Fibroblast of skin of abdomen (primary cell): Measurements from ENCODE around the gene TNIP1.

ENCODE experiments used
- DNase-seq: peaks from one replicate; pipeline ENCODE4 v3.0.0-alpha.2; 2013

TNIP1 gene

DNA sequence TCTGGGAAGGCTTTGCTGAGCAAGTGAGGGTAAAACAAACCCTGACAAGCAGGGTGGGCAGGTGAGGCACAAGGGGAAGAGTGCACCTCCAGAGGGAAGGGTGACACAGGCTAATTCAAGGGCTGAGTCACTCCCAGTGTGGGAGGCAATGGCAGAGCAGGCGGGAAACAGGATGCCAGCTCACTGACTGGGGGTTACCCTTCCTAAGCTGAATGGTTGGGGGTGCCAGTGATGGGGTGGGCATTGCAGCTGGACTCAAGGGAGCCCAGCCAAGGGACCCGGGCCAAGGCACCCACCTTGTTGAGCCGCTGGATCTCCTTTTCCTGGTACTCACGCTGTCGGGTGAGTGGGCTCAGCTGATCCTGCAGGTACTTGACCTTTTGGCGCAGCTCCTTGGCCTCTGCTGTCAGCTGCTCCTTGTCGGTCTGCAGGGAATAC, 42.0 kb downstream of the TNIP1 start:
- DNase-seq: no peak

DNA sequence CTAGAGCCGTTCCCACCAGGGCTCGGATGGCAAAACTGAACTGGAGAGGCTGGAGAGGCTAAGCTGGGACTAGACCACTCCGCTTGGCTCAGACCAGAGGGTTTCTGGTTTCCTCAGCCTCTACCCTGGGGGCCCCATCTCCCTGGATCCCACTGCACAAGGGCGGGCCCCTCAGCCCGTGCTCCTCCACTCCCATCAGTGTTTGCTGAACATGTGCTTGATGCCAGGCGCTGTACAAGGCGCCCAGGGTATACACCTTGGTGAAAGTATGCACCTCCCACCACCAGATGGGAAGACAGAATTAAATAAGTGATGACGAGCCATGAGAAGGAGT, 42.5 kb downstream of the TNIP1 start:
- DNase-seq: no peak

DNA sequence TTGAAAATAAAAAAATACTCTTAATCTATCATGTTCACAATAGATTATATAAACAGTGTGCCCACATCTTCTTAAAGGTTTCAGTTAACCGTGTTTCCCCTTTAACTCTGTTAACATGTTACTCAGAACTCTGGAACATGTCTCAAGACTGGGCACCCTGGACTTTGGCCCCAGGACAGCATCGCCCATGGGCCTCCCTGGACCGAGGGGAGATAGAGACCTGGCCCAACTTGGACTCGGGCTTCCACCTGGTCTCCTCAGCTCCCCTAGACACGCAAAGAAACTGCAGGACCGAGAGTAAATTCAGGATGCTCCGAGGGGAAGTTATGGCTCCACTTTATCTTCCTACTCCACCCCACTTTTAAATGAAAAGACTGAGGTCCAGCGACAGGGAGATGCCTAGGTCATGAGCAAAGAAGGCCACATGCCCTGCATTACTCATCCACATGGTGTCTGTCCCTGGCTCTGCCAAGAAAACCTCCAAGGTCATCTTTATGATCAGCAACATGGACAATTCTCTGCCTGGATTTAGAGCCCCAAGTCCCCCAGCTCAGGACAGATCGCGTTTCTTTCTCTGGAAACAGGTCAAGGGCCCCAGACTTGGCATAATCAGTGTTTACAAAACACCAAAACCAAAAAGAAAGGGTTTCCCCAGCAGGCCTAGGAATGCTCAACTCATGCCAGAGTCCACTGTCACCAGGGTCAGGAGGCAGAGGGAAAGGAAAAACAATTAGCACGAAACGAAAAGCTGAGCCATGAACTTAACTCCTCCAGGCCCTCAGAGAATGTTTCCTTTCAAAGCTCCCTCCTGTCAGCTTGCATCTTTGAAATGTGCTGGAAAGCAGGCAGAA, 43.0 kb downstream of the TNIP1 start:
- no peak for DNase-seq

DNA sequence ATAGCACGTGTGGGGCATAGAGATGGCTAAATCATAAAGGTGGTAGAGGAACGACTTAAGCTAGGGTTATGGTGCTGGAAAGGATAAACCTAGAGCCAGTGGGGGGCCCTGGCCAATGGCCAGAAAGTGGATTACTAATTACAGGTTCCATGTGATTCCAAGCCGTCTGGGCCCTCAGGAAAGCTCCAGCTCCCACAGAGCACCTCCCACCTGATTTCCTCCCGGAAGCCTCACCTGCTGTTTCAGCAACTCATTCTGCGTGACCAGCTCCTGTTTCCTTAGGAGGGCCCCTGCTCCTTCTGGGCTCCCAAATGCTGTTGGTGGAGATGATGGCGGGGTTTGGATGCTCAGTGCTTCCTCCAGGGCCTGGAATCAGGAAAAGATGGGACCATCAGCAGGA, 44.3 kb downstream of the TNIP1 start:
- DNase-seq: no peak

DNA sequence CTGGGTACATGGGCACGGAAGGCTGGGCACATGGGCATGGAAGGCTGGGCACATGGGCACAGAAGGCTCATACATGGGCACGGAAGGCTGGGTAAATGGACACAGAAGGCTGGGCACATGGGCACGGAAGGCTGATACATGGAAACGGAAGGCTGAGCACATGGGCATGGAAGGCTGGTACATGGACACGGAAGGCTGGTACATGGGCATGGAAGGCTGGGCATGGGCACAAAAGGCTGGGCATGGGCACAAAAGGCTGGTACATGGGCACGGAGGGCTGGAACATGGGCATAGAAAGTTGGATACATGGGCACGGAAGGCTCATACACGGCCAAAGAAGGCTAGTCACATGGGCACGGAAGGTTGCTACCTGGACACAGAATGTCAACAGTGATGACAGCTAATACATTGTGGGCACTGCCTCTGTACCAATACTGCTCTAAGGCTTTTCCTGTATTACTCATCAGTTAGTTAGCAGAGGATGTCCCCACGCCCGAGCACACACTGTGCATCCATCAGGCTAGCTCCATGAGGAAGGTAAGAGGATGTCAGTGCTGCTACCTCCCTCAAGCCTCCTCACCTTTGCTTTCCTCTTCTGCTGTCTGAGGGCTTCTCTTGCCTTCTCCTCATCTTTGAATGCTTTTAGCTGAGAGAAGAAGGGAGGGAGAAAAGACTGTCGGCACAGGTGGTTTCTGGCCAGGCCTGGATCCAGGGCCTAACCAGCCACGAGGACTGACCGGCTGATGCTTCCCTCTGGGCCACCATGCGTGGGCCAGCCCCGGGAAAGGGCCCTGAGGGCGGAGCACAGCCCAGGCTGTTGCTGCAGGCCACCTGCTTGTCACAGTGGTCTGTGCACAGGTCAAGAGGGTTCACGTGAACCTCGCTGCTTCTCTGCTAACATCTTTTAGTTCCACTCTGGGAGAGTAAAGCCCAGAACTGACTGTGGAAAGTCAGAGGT, 46.1 kb downstream of the TNIP1 start:
- no peak for DNase-seq

DNA sequence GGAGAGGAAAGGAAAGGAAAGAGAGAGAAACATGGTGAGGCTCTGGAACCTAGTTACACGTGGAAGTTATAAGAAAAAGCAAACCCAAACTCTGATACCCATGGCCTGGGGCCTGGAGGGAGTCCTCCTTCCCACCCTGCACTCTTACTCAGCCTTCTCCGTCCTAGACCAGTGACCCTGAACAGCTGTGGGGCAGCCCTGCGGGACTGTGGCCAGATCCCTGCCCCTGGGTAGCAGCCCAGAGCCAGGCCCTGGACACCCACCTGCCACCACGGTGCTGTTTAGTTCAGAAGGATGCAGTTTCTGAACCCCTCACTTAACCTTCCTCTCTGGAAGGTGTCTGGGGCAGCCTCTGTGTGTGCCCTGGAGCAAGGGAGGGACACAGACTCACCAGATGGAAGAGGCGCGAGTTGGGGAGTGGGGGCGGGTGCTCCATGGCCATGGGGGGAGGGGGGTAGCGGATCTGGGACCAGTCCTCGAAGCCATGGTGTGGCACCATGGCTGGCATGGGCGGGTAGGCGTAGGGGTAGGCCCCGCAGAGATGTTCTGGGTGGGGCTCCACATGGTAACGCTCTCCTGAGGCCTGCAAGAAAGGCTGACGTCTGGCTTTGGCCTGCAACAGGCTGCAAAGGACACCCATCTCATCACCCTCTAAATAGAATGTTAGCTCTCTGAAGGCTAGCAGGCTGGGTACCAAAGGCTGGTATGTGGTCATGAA, 47.5 kb downstream of the TNIP1 start:
- no peak for DNase-seq

DNA sequence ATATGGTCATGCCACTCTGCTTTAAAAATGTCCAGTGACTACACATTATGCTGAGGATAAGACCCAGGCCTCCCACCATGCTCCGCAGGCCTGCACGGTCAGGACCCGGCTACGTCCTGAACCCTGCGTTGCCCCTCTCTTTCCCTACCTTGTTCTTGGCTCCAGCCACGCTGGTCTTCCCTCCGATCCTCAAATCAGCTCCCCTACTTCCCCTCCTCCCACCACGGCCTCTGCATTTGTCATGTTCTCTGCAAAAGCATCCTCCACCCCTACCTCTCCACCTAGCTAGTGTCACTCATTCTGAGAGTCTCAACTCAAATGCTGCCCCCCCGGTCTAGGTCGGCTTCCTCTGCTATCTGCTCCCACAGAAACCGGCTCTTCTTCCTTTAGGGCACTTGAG, 49.3 kb downstream of the TNIP1 start:
- DNase-seq: no peak

DNA sequence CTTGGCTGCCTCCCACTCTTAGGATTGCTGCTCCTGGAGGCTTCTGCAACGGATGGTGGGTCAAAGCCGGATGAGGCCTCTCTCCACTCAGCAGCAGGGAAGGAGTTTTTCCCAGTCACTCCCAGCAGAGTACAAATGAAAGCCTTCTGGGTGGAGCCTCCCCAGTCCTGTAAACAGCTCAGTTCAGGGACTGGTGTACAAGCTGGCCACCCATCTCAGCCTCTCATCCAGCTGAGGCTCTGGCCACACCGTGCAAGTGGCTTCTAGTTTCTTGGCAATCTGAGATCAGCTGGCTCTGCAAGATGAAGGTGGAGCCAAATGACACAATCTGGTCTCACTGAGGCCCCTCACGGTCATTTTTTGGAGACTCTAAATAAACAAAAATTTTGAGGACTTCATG, 50.5 kb downstream of the TNIP1 start:
- DNase-seq: no peak

DNA sequence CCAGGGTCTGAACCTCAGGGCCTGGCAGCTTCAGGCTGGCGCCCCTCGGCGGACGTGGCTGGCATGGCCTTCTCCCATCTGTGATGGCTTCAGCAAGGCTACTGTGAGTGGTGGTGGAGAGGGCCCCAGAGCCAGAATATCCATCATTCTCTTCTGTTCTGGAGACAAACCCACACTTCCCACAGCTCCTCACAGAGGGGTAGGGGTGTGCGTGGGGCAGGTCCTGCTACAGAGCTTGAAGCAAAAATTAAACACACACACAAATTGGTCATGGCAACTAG, 50.8 kb downstream of the TNIP1 start:
- DNase-seq: no peak

DNA sequence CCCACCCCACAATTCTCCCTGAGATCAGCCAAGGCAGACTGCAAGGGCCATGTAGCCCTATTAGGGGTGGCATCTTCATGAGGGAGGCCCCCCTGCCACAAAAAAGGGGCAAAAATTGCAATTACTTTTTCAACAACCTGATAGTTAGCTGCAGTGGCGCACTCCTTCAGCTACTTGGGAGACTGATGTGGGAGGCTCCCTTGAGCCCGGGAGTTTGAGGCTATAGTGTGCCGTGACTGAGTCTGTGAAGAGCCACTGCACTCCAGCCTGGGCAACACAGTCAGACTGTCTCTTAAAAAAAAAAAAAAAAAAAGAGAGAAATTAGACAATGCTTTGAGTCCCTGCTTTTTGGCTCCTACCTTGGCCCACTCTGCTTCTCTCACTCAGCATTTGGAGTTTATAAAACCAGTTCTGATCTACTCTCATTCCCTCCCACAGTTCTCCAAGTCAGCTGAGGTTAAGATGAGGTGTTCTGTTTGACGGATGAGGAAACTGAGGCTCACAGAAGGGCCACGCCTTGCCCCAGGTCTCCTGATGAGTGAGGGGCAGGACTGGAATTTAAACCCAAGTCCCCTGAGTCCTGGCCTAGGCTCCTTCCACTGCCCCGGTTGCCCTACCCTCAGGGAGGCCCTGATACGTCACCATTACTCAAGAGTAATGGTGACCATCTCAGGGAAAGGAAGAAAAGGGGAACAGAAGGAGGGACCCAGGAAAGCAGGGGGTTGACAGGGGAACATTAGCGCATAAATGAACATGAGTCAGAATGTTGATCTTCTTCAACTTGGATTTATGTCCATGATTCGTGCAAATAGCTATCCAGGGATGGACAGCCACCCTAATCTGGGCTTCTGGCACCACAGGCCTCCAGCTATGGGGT, 51.4 kb downstream of the TNIP1 start:
- DNase-seq: no peak

DNA sequence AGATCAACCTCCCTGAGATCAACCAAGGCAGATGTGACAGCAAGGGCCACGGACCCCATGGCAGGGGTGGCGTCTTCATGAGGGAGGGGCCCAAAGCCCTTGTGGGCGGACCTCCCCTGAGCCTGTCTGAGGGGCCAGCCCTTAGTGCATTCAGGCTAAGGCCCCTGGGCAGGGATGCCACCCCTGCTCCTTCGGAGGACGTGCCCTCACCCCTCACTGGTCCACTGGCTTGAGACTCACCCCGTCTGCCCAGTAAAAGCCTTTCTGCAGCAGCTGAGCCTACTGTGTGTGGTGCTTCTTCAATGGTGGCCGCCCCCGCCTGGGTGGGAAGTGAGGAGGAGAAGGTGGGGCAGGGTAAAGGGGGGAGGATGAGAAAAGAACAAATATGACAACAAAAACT, 52.1 kb downstream of the TNIP1 start:
- DNase-seq: no peak

DNA sequence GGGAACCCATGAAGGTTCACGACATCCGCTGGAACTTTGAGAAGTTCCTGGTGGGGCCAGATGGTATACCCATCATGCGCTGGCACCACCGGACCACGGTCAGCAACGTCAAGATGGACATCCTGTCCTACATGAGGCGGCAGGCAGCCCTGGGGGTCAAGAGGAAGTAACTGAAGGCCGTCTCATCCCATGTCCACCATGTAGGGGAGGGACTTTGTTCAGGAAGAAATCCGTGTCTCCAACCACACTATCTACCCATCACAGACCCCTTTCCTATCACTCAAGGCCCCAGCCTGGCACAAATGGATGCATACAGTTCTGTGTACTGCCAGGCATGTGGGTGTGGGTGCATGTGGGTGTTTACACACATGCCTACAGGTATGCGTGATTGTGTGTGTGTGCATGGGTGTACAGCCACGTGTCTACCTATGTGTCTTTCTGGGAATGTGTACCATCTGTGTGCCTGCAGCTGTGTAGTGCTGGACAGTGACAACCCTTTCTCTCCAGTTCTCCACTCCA, 52.8 kb downstream of the TNIP1 start:
- no peak for DNase-seq

DNA sequence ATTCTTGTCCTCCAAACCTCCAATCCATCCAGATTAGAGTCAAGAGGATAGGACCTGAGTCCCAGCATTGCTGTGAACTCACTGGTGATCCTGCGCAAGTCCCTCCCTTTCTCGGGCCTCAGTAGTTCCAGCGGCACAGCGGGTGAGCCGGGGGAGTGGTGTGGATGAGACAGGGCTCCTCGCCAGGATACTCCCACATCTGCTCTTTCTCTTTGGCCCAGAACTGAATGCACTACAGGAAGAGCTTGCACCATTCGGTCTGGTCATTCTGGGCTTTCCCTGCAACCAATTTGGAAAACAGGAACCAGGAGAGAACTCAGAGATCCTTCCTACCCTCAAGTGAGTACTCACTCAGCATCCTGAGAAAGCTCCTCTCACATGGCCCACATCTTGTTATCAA, 54.2 kb downstream of the TNIP1 start:
- no peak for DNase-seq

DNA sequence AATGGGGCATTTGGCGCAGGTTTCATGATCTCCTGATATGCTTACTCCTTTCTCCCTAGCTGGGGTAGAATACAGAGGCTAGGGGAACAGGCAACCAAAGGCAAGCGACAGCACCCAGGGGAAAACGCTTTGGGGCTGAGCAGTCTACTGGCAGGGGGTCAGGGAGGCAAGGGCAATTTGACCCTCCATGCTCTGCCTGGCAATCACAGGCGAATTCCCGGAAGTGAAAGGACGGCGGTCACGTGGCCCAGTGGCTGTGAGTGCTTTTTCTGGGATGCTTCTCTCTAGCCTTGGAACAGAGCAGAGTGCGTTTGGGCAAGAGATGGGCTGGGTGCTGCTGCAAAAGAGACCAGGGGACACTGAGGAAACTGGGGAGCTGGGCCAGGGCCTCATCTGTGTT, 54.7 kb downstream of the TNIP1 start:
- no peak for DNase-seq

DNA sequence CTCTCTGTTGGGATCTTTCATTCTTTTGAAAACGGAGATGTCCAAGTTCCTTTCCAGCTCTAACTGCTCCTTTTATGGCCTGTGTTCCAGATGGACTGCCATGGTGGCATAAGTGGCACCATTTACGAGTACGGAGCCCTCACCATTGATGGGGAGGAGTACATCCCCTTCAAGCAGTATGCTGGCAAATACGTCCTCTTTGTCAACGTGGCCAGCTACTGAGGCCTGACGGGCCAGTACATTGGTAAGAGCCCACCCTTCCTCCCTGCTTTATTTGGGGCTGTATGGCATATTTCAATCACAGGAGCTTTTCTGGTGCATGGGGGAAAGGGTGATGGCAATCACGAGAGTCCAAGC, 55.6 kb downstream of the TNIP1 start:
- no peak for DNase-seq

DNA sequence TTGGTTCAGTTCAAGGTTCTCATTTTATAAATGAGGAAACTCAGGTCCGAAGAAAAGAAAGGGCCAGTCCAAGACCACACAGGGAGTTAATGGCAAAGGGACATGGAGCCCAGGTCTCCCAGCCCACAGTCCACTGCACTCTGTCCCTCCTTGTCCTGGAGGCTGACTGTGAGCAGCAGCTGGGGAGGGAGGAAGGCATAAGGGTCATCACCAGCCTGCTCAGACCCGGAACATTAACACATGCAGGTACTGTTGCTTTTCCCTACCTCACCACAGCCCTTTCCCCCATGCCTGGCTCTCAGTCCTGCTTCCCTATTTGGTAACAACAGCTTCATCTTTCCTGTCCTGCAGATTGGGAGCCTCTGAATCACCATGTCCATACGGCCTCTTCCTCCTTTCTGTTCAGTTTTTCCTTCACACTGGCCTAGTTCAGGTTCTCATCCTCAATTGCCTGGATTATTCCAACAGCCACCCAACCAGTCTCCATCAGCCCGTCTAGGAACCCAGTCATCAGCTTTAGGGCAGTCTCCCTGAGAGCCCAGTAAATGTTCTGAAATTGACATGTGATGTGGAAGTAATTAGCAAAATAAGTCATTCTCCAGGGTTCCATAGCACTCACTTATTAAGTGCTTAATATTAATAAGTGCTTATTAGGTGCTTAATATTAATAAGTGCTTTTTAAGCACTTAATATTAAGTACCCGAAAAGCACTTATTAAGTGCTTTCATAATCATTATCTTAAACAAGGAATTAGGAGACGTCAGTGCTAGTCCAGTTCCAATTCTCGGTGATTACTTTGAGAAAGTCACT, 56.2 kb downstream of the TNIP1 start:
- DNase-seq: no peak

DNA sequence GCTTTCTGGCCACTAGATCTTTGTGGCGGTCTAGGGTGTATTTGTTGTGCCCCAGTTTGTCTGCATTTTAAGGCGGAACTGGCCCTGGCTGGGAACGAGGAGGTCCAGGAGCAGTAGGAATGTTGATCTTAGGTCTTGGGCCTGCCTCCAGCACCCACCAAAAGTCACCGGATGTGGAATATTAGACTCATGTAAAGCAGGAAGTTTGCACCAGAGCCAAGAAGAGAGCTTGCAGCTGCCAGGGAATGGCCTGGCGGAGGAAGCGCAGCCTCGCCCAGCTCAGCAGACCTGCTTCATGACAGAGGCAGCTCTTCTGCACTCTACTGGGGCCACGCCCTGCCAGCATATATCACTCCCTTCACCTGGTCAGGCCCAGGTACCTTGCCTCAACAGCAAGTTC, 57.2 kb downstream of the TNIP1 start:
- no peak for DNase-seq

DNA sequence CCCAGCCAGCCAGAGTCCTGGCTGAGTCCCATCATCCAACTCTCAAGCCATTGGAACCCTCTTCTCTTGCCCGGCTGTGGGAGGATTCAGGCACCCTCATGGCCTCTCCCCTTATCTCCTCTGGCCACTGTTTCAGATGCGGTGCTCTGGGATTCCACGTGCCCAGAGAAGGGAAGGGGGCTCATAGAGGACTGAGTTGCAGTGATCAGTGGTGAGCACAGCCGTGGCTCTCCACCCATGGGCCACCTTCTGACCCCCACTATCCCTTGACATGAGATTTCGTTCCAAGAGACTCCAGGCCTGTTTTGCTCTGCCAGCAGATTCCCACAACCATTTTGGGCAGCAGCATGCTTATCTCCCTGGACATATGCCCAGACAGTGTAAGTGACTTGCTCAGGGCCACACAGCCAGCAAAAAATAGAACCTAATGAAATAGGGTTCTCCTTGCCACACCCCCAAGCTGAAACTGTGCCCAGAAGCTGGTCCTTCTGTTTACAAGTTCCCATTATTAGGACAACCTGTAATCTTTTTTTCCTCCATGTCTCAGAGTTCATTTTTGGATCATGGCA, 57.7 kb downstream of the TNIP1 start:
- DNase-seq: no peak

DNA sequence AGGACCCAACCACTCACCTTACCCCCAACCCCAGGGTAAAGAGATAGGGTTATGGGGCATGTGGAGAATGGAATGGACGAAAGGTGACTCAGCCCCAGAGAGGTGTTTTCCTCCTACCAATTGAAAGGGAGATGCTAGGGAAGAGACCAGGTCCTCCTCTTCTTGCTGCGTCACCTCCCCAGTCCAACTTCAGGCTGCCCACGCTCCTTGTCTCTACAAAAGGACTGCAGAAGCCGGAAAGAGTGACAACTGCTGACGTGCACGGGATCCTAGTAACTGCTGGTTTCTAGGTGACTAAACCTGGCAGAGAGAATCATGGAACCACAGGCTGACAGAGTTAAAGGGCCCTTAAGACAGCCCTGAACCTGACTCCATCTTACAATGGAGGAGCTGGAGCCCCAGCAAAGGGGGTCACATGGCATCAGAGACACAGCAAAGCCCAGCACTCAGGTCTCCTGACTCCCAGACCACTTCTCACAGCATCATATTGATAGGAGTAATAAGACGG, 58.3 kb downstream of the TNIP1 start:
- DNase-seq: no peak

DNA sequence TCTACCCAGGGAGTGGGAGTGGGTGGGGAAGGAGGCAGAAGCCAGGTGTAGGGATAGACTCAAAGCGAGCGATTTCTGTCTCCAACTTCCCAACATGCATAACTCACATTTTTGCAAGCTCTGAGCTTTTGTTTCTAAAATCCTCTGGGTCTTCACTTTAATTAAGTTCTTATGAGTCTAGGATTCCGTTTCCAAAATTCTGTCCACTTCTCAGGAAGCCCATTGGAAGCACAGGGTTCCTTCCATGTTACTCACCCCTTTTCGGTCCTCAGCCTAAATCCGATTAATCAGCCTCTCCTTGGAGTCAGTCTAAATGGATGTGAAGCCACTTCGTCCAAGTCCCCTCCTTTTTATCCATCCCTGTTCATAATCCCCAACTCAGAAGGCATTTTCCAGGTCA, 59.1 kb downstream of the TNIP1 start:
- no peak for DNase-seq
